Amniotic stem cell (primary cell): Measurements from ENCODE around the gene TSN.
A peak's percentile ranks its signal among the peaks of the same experiment; 100 is the strongest.

Experiments
- DNase-seq: peaks from one replicate; lab custom pipeline; 2025; lab: John Stamatoyannopoulos, UW

Gene TSN

DNA sequence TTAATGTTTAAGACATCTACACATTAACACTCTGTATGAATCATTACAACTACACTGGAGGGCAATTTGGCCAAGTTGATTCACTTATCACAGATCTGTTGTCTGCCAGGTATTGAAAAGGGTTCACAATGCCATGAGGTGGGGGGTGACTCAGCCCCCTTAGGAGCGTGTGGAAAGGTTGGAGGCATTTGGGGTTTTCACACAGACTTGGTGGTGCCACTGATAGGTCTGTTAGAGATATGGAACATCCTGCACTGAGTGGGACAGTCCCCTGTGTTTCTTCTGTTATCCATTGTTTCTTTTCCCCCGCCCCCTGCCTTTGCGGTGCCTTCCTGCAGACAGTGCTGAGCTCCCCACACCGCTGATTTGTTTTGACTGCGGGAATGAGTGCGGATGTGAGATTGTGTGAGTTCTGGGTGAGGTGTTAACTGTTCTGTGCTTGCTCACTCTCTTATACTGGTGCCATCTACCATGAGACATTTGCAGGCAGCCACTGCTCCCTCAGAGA lies 9.3 kb upstream of the TSN start:
- DNase-seq = no peak

DNA sequence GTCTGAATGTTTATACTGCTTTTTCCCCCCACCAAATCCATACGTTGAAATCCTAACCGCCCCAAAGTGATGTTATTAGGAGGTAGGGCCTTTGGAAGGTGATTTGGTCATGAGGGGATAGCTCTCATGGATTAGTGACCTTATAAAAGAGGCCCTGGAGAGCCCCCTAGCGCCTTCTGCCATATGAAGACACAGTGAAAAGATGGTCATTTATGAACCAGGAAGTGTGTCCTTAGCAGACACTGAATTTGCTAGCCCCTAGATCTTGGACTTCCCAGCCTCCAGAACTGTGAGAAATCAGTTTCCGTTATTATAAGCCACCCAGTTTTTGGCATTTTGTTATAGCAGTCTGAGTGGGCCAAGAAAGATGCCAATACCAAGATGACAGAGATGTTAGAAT lies 7.2 kb upstream of the TSN start:
- DNase-seq = peak; percentile 5

DNA sequence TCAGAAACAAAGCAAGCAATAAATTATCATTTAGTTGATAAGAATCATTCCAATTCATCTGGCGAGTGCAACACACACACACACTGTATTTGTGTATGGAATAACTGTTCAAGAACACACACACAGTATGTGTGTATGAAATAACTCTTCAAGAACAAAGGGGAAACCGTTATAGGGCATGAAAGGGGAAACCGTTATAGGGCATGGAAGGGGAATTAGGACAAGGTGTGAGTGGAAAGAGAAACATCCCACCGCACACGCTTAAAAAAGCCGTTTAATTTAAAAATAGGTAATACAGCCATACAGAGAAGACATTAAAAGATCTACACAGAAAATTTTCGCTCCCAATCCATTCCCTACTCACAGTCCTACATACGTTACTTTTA lies 607 bp upstream of the TSN start:
- no peak for DNase-seq

DNA sequence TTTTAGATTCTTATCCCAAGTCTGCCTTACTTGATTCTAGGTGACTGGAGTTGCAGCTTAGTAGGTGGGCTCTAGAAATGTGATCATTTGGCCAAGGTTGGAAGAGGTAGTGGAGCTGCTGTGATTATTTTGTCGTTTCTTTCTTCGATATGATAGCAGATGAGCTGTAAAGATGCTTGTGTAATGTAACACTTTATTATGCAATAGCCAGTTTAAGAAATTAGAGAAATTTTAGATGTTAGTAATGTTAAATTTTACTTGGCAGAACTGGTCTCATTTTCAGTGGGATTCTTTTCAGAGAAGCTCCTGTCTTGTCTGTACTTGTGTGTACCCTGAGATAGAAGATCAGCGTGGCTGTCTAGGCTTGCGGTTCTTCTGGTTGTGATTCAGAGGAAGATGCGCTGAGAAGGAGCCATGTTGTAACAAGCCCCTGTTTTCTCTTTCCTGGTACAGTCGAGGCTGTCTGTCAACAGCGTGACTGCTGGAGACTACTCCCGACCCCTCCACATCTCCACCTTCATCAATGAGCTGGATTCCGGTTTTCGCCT lies 9.3 kb downstream of the TSN start:
- DNase-seq = no peak

GRCh38 chr2:121766624-121767023 lies 11.2 kb downstream of the TSN start:
- no peak for DNase-seq

DNA sequence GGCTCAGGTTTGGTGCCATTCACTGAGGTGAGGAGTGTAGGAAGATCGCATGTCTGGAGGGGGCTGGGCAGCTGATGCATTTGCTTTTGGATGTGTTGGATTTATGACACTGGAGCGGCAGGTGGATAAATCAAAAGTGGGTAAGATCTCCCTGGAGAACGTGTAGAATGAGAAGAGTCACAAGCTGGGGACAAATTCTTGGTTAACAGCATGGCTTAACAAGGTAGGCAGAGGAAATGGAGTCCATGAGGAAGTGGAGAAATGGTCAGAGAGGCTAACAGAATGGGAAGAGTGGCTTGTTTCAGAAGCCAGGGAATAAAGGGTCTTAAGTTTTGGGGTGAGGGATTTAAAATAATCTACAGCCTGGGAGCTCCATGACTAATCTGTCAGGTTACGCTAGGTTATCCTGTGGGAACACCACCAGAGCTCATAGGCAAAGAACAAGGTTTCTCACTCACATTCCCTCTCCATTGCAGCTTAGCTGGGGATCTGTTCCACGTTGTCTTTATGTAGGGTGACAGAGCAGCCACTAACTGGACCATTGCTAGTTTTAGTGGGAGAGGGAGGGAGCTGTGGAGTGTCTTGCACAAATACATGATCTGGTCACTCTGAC lies 12.8 kb downstream of the TSN start:
- DNase-seq = no peak

DNA sequence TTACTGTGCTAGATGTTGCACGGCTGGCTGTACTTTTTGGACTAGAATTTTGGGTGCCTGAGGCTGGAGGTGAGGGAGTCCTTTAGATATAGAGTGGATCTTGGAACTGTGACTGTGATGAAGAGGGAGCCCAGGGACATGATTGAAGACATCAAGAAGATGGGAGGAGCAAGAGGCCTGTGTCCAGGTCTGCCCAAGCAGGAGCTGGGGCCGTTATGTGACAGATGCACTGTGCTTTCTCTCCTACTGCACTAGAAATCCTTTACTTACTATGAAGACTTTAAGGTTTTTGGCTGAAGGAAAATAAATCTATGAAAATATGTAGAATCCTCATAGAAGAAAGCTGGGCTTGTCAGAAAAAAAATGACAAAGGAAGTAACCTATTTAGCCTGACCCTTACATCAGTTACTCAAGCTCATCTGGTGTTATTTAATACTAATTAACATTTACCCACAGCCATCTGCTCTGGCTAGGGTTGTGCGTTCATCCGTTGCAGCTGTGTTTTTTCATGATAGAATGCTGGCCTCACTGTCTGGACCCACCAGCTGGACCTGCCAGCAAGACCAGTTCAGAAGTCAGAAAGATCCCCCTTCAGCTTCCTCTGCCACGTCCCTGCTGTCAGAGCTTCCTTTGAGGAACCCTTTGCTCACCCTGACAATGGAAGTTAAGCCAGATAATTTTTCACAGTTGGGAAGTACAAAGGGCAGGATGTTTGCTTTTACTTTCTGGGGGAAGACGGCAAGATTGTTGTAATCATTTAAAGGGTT lies 16.7 kb downstream of the TSN start:
- DNase-seq = no peak

DNA sequence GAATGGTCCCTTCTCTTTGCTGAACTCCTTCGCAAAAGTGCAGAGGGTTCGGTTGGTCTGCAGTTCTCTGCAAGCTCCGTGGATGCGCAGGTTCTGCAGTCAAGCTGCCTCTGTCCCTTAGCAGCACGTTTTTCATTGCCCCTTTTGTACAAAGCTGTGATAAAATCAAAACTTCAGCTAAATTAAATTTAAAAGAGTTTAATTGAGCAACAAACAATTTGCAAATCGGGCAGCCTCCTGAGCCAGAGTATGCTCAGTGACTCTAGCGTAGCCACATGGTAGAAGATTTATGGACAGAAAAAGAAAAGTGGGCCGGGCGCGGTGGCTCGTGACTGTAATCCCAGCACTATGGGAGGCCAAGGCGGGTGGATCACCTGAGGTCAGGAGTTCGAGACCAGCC lies 18.8 kb downstream of the TSN start:
- no peak for DNase-seq

DNA sequence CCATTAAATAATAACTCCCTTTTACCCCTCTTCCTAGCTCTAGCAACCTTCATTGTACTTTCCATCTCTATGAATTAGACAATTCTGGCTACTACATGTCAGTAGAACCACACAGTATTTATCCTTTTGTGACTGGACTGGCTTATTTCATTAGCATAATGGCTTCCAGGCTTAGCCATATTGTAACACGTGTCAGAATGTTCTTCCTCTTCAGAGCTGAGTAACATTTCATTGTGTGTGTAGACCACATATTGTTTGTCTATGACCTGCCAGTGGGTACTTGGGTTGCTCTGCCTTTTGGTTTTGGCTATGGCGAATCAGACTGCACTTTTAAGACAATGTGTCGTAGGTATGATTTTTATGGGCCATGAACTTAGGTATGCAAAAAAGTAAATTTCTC lies 20.9 kb downstream of the TSN start:
- no peak for DNase-seq

DNA sequence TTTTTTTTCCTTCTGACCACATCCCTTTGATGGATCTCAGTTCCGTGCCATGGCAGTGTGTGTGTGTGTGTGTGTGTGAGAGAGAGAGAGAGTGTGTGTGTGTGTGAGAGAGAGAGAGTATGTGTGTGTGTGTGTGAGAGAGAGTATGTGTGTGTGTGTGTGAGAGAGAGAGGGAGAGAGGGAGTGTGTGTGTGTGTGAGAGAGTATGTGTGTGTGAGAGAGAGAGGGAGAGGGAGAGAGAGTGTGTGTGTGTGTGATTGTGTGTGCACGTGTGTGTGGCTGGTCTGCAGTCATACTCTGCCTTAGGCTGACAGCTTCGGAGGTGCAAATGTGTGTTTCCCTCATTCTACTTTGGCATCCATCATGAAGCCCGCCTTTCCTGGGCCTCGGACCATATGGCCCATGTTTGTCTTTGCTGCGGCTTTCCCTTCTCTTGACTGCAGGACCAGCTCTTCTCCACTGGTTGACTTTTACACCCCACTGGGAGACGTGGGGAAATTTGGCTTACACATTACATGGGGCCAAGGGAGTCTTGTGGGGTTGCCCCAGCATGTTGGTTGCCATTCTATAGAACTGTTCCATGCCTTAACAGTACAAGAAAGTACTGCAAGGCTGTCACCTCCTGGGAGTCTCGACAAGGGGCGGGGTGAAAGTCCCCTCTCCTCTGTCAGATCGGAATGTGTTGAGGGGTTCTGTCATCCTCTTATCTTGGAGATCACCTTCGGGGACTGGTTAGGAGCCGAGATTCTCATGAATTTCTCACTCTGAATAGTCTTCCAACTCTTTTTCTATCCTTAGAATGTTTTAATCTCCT lies 21.6 kb downstream of the TSN start:
- DNase-seq = no peak

DNA sequence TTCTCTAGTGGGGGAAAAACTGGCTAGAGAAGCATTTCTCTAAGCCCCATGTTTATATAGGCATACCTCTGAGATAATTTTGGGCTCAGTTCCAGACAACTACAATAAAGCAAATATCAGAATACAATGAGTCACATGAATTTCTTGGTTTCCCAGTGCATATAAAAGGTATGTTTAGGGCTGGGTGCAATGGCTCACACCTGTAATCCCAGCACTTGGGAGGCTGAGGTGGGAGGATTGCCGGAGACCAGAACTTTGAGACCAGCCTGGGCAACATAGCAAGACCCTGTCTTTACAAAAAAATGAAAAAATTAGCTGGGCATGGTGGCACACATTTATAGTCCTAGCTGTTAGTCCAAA lies 22.2 kb downstream of the TSN start:
- no peak for DNase-seq

GRCh38 chr2:121778741-121779487 lies 23.5 kb downstream of the TSN start:
- DNase-seq = no peak

GRCh38 chr2:121783180-121783579 lies 27.7 kb downstream of the TSN start:
- DNase-seq = no peak

- DNase-seq = no peak
Observed at GRCh38 chr2:121788685-121789084, 33.2 kb downstream of the TSN start.

GRCh38 chr2:121790276-121790956 lies 35.0 kb downstream of the TSN start:
- peak; percentile 54 for DNase-seq

- DNase-seq = no peak
Observed at GRCh38 chr2:121791290-121791689, 35.8 kb downstream of the TSN start.

GRCh38 chr2:121791801-121792221 lies 36.4 kb downstream of the TSN start:
- DNase-seq = no peak

- DNase-seq = no peak
Observed at GRCh38 chr2:121793816-121794215, 38.4 kb downstream of the TSN start.

GRCh38 chr2:121794233-121794632 lies 38.8 kb downstream of the TSN start:
- no peak for DNase-seq

DNA sequence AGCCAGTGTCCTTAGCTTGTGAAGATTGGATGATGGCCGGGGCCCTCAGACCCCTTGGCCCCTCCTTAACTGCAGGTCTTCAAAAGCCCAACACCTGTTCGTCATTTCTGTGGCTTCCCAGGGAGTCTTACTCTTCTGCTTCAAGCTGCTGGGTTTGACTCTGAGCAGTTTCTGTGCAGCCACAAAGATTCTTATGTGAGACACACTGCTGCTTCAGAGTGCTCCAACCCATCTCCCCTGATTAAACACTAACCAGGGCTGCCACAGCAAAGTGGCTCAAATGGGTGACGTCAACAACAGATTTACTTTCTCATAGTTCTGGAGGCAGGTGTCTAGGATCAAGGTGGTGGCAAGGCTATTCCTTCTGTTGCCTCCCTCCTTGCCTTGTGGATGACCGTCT lies 40.8 kb downstream of the TSN start:
- no peak for DNase-seq

GRCh38 chr2:121798617-121799016 lies 43.2 kb downstream of the TSN start:
- DNase-seq = no peak
